SK-N-SH treated with all-trans-retinoic acid at 6 μM for 48 hours (cell line): Measurements from ENCODE around the gene NEURL1.

Experiments used
- ATAC-seq: fragments of 200-7000 bp; cut with Tn5 transposase; 3 replicates; pipeline ENCODE4 v1.9.1; 2020; ENCODE audit warnings: mild to moderate bottlenecking, moderate library complexity
- ARNTL ChIP-seq: fragments of 450-650 bp; formaldehyde crosslinking; IDR thresholded peaks from 2 replicates; pipeline ENCODE4 v1.5.0; 2020; ENCODE audit warnings: low read depth, mild to moderate bottlenecking, moderate library complexity, borderline replicate concordance
- CSDC2 ChIP-seq: fragments of 250-450 bp; sonication (Bioruptor Pico); IDR thresholded peaks from 2 replicates; pipeline ENCODE4 v1.5.0; 2020; ENCODE audit warnings: mild to moderate bottlenecking, moderate library complexity
- CSRNP3 ChIP-seq: fragments of 250-450 bp; sonication (Bioruptor Pico); IDR thresholded peaks from 2 replicates; pipeline ENCODE4 v1.5.1; 2021; ENCODE audit warnings: mild to moderate bottlenecking, moderate library complexity
- ESRRG ChIP-seq: fragments of 250-450 bp; sonication (Bioruptor Pico); IDR thresholded peaks from 2 replicates; pipeline ENCODE4 v1.6.1; 2021; ENCODE audit warnings: mild to moderate bottlenecking
- GLIS3 ChIP-seq: fragments of 250-450 bp; sonication (Bioruptor Pico); IDR thresholded peaks from 2 replicates; pipeline ENCODE4 v1.5.0; 2020; ENCODE audit warnings: mild to moderate bottlenecking, moderate library complexity
- ISL1 ChIP-seq: fragments of 250-450 bp; sonication (Bioruptor Pico); IDR thresholded peaks from 2 replicates; pipeline ENCODE4 v2.1.2; 2022; ENCODE audit warnings: mild to moderate bottlenecking, moderate library complexity
- OSR1 ChIP-seq: fragments of 250-450 bp; sonication (Bioruptor Pico); IDR thresholded peaks from 2 replicates; pipeline ENCODE4 v1.8.0; 2022; ENCODE audit warnings: moderate library complexity, mild to moderate bottlenecking, inconsistent platforms
- PPARA ChIP-seq: fragments of 250-450 bp; sonication (Bioruptor Pico); IDR thresholded peaks from 2 replicates; pipeline ENCODE4 v1.5.0; 2020; ENCODE audit warnings: mild to moderate bottlenecking, borderline replicate concordance
- RARB ChIP-seq: fragments of 250-450 bp; sonication (Bioruptor Pico); IDR thresholded peaks from 2 replicates; pipeline ENCODE4 v1.8.0; 2021; ENCODE audit warnings: mild to moderate bottlenecking, moderate library complexity
- SNAI2 ChIP-seq: fragments of 250-450 bp; sonication (Bioruptor Pico); IDR thresholded peaks from 2 replicates; pipeline ENCODE4 v1.5.0; 2020; ENCODE audit warnings: mild to moderate bottlenecking, moderate library complexity
- TCF4 ChIP-seq: fragments of 250-450 bp; sonication (Bioruptor Pico); IDR thresholded peaks from 2 replicates; pipeline ENCODE4 v1.8.0; 2021; ENCODE audit warnings: mild to moderate bottlenecking, moderate library complexity, borderline replicate concordance
- TOX ChIP-seq: fragments of 250-450 bp; sonication (Bioruptor Pico); IDR thresholded peaks from 2 replicates; pipeline ENCODE4 v1.8.0; 2021; ENCODE audit warnings: mild to moderate bottlenecking, moderate library complexity, borderline replicate concordance
- TSHZ2 ChIP-seq: fragments of 250-450 bp; sonication (Bioruptor Pico); IDR thresholded peaks from 2 replicates; pipeline ENCODE4 v1.5.0; 2020; ENCODE audit warnings: mild to moderate bottlenecking, moderate library complexity
- ZFP3 ChIP-seq: fragments of 250-450 bp; sonication (Bioruptor Pico); IDR thresholded peaks from 2 replicates; pipeline ENCODE4 v1.5.0; 2020; ENCODE audit warnings: mild to moderate bottlenecking, moderate library complexity
- ZFP30 ChIP-seq: fragments of 450-650 bp; formaldehyde crosslinking; IDR thresholded peaks from 2 replicates; pipeline ENCODE4 v1.5.0; 2022; ENCODE audit warnings: mild to moderate bottlenecking, moderate library complexity
- ZNF565 ChIP-seq: fragments of 450-650 bp; formaldehyde crosslinking; conservative IDR thresholded peaks from 2 replicates; pipeline ENCODE4 v1.5.0; 2020; ENCODE audit warnings: low read depth, mild to moderate bottlenecking, moderate library complexity
- ZNF70 ChIP-seq: fragments of 450-650 bp; formaldehyde crosslinking; IDR thresholded peaks from 2 replicates; pipeline ENCODE4 v1.5.0; 2020; ENCODE audit warnings: mild to moderate bottlenecking, moderate library complexity
- TF ChIP-seq, protein P1 (sequence below): fragments of 250-450 bp; sonication (Bioruptor Pico); IDR thresholded peaks from 2 replicates; pipeline ENCODE4 v1.8.0; 2021; ENCODE audit warnings: low read depth, mild to moderate bottlenecking, moderate library complexity, borderline replicate concordance
- TF ChIP-seq, protein P2 (sequence below): fragments of 250-450 bp; sonication (Bioruptor Pico); IDR thresholded peaks from 2 replicates; pipeline ENCODE4 v1.5.1; 2020; ENCODE audit warnings: low read depth, mild to moderate bottlenecking, moderate library complexity
- TF ChIP-seq, protein P3 (sequence below): fragments of 250-450 bp; sonication (Bioruptor Pico); IDR thresholded peaks from 2 replicates; pipeline ENCODE4 v1.8.0; 2020; ENCODE audit warnings: mild to moderate bottlenecking, moderate library complexity, borderline replicate concordance

Gene NEURL1

GRCh38 chr10:103499881-103500280 lies 6.4 kb downstream of the NEURL1 start:
- TF ChIP-seq, protein P1, sequence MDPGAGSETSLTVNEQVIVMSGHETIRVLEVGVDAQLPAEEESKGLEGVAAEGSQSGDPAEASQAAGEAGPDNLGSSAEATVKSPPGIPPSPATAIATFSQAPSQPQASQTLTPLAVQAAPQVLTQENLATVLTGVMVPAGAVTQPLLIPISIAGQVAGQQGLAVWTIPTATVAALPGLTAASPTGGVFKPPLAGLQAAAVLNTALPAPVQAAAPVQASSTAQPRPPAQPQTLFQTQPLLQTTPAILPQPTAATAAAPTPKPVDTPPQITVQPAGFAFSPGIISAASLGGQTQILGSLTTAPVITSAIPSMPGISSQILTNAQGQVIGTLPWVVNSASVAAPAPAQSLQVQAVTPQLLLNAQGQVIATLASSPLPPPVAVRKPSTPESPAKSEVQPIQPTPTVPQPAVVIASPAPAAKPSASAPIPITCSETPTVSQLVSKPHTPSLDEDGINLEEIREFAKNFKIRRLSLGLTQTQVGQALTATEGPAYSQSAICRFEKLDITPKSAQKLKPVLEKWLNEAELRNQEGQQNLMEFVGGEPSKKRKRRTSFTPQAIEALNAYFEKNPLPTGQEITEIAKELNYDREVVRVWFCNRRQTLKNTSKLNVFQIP = no peak
- TF ChIP-seq PPARA (CRISPR knock-in tag) (no peak), SNAI2 (CRISPR knock-in tag) (no peak), ZFP30 (CRISPR knock-in tag) (no peak), ZNF70 (no peak), ARNTL (CRISPR knock-in tag) (no peak), GLIS3 (CRISPR knock-in tag) (no peak), ZNF565 (CRISPR knock-in tag) (no peak), TOX (CRISPR knock-in tag) (no peak), TSHZ2 (no peak), CSDC2 (CRISPR knock-in tag) (no peak), TCF4 (CRISPR knock-in tag) (no peak), OSR1 (no peak), CSRNP3 (CRISPR knock-in tag) (no peak), ISL1 (CRISPR knock-in tag) (no peak)
- TF ChIP-seq, protein P2, sequence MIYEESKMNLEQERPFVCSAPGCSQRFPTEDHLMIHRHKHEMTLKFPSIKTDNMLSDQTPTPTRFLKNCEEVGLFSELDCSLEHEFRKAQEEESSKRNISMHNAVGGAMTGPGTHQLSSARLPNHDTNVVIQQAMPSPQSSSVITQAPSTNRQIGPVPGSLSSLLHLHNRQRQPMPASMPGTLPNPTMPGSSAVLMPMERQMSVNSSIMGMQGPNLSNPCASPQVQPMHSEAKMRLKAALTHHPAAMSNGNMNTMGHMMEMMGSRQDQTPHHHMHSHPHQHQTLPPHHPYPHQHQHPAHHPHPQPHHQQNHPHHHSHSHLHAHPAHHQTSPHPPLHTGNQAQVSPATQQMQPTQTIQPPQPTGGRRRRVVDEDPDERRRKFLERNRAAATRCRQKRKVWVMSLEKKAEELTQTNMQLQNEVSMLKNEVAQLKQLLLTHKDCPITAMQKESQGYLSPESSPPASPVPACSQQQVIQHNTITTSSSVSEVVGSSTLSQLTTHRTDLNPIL (CRISPR knock-in tag) = no peak
- TF ChIP-seq, protein P3, sequence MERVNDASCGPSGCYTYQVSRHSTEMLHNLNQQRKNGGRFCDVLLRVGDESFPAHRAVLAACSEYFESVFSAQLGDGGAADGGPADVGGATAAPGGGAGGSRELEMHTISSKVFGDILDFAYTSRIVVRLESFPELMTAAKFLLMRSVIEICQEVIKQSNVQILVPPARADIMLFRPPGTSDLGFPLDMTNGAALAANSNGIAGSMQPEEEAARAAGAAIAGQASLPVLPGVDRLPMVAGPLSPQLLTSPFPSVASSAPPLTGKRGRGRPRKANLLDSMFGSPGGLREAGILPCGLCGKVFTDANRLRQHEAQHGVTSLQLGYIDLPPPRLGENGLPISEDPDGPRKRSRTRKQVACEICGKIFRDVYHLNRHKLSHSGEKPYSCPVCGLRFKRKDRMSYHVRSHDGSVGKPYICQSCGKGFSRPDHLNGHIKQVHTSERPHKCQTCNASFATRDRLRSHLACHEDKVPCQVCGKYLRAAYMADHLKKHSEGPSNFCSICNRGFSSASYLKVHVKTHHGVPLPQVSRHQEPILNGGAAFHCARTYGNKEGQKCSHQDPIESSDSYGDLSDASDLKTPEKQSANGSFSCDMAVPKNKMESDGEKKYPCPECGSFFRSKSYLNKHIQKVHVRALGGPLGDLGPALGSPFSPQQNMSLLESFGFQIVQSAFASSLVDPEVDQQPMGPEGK (CRISPR knock-in tag) = no peak
- ATAC-seq = no peak

- no peak for TF ChIP-seq ZNF565 (CRISPR knock-in tag)
- TF ChIP-seq ZNF70 = no peak
- TF ChIP-seq RARB = no peak
- no peak for TF ChIP-seq ISL1 (CRISPR knock-in tag)
- TF ChIP-seq CSDC2 (CRISPR knock-in tag) = no peak
- TF ChIP-seq, protein P1 = no peak
- no peak for TF ChIP-seq TOX (CRISPR knock-in tag)
- TF ChIP-seq, protein P2 (CRISPR knock-in tag) = no peak
- TF ChIP-seq OSR1 = no peak
- no peak for TF ChIP-seq ZFP3 (CRISPR knock-in tag)
- TF ChIP-seq ESRRG (CRISPR knock-in tag) = no peak
- no peak for TF ChIP-seq SNAI2 (CRISPR knock-in tag)
- TF ChIP-seq TCF4 (CRISPR knock-in tag) = no peak
- TF ChIP-seq ARNTL (CRISPR knock-in tag) = no peak
- no peak for TF ChIP-seq PPARA (CRISPR knock-in tag)
- TF ChIP-seq TSHZ2 = no peak
- no peak for TF ChIP-seq ZFP30 (CRISPR knock-in tag)
- TF ChIP-seq GLIS3 (CRISPR knock-in tag) = no peak
- TF ChIP-seq, all 23 proteins: peak for 0
- no peak for ATAC-seq
Measured at GRCh38 chr10:103500481-103500880, 7.0 kb downstream of the NEURL1 start.
